ENCODE data around the gene ARHGAP42.
"Not testable (repeated sequence)": the region's sequence is repeated elsewhere in the genome, so short reads cannot be mapped to it uniquely, and the experiment has no call there.

The ARHGAP42 gene

GRCh38 chr11:100876815-100877520, 189.9 kb downstream of the ARHGAP42 start:
- peak; percentile 20 for DNase-seq

- DNase-seq, result no peak
Measured at GRCh38 chr11:100878474-100878873, 191.4 kb downstream of the ARHGAP42 start.

GRCh38 chr11:100882957-100883356, 195.9 kb downstream of the ARHGAP42 start:
- no peak for DNase-seq

GRCh38 chr11:100883830-100884229, 196.7 kb downstream of the ARHGAP42 start:
- no peak for DNase-seq

GRCh38 chr11:100887659-100888058, 200.6 kb downstream of the ARHGAP42 start:
- DNase-seq, result no peak

GRCh38 chr11:100888836-100889235, 201.7 kb downstream of the ARHGAP42 start:
- no peak for DNase-seq

- no peak for DNase-seq
Measured at GRCh38 chr11:100889758-100890157, 202.7 kb downstream of the ARHGAP42 start.

GRCh38 chr11:100890789-100891188, 203.7 kb downstream of the ARHGAP42 start:
- DNase-seq, result no peak

- no peak for DNase-seq
Measured at GRCh38 chr11:100892886-100893285, 205.8 kb downstream of the ARHGAP42 start.

GRCh38 chr11:100895449-100895848, 208.4 kb downstream of the ARHGAP42 start:
- DNase-seq, result no peak

GRCh38 chr11:100895976-100896375, 208.9 kb downstream of the ARHGAP42 start:
- not testable (repeated sequence) for DNase-seq

GRCh38 chr11:100901471-100901870, 214.4 kb downstream of the ARHGAP42 start:
- not testable (repeated sequence) for DNase-seq

GRCh38 chr11:100902454-100903141, 215.5 kb downstream of the ARHGAP42 start:
- no peak for DNase-seq

GRCh38 chr11:100903284-100903683, 216.2 kb downstream of the ARHGAP42 start:
- DNase-seq, result no peak

- no peak for DNase-seq
Measured at GRCh38 chr11:100905684-100906083, 218.6 kb downstream of the ARHGAP42 start.

- DNase-seq, result no peak
Measured at GRCh38 chr11:100908746-100909145, 221.7 kb downstream of the ARHGAP42 start.

- DNase-seq, result no peak
Measured at GRCh38 chr11:100910808-100911207, 223.7 kb downstream of the ARHGAP42 start.

- no peak for DNase-seq
Measured at GRCh38 chr11:100914415-100915110, 227.5 kb downstream of the ARHGAP42 start.

GRCh38 chr11:100918551-100919500, 231.7 kb downstream of the ARHGAP42 start:
- DNase-seq, result no peak

- no peak for DNase-seq
Measured at GRCh38 chr11:100920593-100920992, 233.5 kb downstream of the ARHGAP42 start.

GRCh38 chr11:100922121-100922520, 235.0 kb downstream of the ARHGAP42 start:
- DNase-seq, result no peak

GRCh38 chr11:100923555-100923954, 236.5 kb downstream of the ARHGAP42 start:
- no peak for DNase-seq

GRCh38 chr11:100925935-100926334, 238.8 kb downstream of the ARHGAP42 start:
- DNase-seq, result no peak
